ENCODE data around the gene ACLY.

Gene ACLY

GRCh38 chr17:41918314-41919164 is at the start of gene ACLY:
TSS of gene ACLY (minus strand) at chr17:41918951. CDS start at chr17:41913873, 5,078 bp downstream.
- peak; percentile 94 for DNase-seq (ENCODE audit: low read depth)

- DNase-seq (ENCODE audit: low read depth), result no peak
Measured at GRCh38 chr17:41967921-41968578, 49.3 kb upstream of the ACLY start.

GRCh38 chr17:41967141-41967920 is 48.6 kb upstream of the ACLY start:
- DNase-seq (ENCODE audit: low read depth), result peak; percentile 28

- peak; percentile 89 for DNase-seq (ENCODE audit: low read depth)
Measured at GRCh38 chr17:41966463-41967140, 47.9 kb upstream of the ACLY start, which contains the start of gene CNP. TSS of gene CNP (plus strand) at chr17:41966795. CDS start at chr17:41966885, 90 bp downstream.

GRCh38 chr17:41965694-41966462 is 47.1 kb upstream of the ACLY start:
- peak; percentile 48 for DNase-seq (ENCODE audit: low read depth)

- DNase-seq (ENCODE audit: low read depth), result peak; percentile 60
Measured at GRCh38 chr17:41962768-41963434, 44.1 kb upstream of the ACLY start.

GRCh38 chr17:41962111-41962510 is 43.4 kb upstream of the ACLY start:
- no peak for DNase-seq (ENCODE audit: low read depth)

GRCh38 chr17:41959336-41960095 is 40.8 kb upstream of the ACLY start:
- no peak for DNase-seq (ENCODE audit: low read depth)

- no peak for DNase-seq (ENCODE audit: low read depth)
Measured at GRCh38 chr17:41959030-41959335, 40.2 kb upstream of the ACLY start.

- DNase-seq (ENCODE audit: low read depth), result no peak
Measured at GRCh38 chr17:41957869-41958439, 39.2 kb upstream of the ACLY start.

GRCh38 chr17:41957031-41957868 is 38.5 kb upstream of the ACLY start:
- DNase-seq (ENCODE audit: low read depth), result no peak

GRCh38 chr17:41956522-41956921 is 37.8 kb upstream of the ACLY start:
- DNase-seq (ENCODE audit: low read depth), result no peak

- DNase-seq (ENCODE audit: low read depth), result no peak
Measured at GRCh38 chr17:41948762-41949460, 30.2 kb upstream of the ACLY start.

GRCh38 chr17:41944943-41945342 is 26.2 kb upstream of the ACLY start:
- DNase-seq (ENCODE audit: low read depth), result no peak

- no peak for DNase-seq (ENCODE audit: low read depth)
Measured at GRCh38 chr17:41943492-41943891, 24.7 kb upstream of the ACLY start.

- no peak for DNase-seq (ENCODE audit: low read depth)
Measured at GRCh38 chr17:41942626-41943373, 24.0 kb upstream of the ACLY start.

- DNase-seq (ENCODE audit: low read depth), result no peak
Measured at GRCh38 chr17:41941168-41941567, 22.4 kb upstream of the ACLY start.
